Loucy (cell line): ENCODE data around the gene PLSCR1.

ENCODE experiments used
- H2AFZ ChIP-seq: fragments of 200-600 bp; sonication (generic); 2 replicates; pipeline ENCODE4 v1.6.0; 2016; ENCODE audit warnings: antibody characterized with exemption, mild to moderate bottlenecking, low read length, moderate library complexity
- H3F3A ChIP-seq: fragments of 200-600 bp; 2 replicates; pipeline ENCODE4 v1.6.0; 2016; ENCODE audit warnings: antibody characterized with exemption, low read depth, mild to moderate bottlenecking
- H3K27me3 ChIP-seq: fragments of 200-600 bp; sonication (generic); 2 replicates; pipeline ENCODE4 v1.6.1; 2014; ENCODE audit warnings: low read length, mild to moderate bottlenecking; ENCODE audit not compliant: insufficient read depth, poor library complexity, severe bottlenecking
- H3K36me3 ChIP-seq: fragments of 200-600 bp; sonication (generic); 2 replicates; pipeline ENCODE4 v1.6.1; 2016; ENCODE audit warnings: low read length; ENCODE audit not compliant: insufficient read depth
- H3K4me1 ChIP-seq: fragments of 200-600 bp; sonication (generic); 2 replicates; pipeline ENCODE4 v1.5.1; 2014; ENCODE audit warnings: low read length, mild to moderate bottlenecking; ENCODE audit not compliant: insufficient read depth, poor library complexity, severe bottlenecking
- H3K4me2 ChIP-seq: fragments of 200-600 bp; sonication (generic); 2 replicates; pipeline ENCODE4 v1.6.0; 2014; ENCODE audit warnings: antibody characterized with exemption, low read length, low read depth, mild to moderate bottlenecking; ENCODE audit not compliant: poor library complexity, severe bottlenecking
- H3K4me3 ChIP-seq: fragments of 200-600 bp; sonication (generic); 2 replicates; pipeline ENCODE4 v1.5.1; 2014; ENCODE audit warnings: low read length, mild to moderate bottlenecking, mixed read lengths; ENCODE audit not compliant: poor library complexity, severe bottlenecking
- H3K79me2 ChIP-seq: fragments of 200-600 bp; sonication (generic); 2 replicates; pipeline ENCODE4 v1.6.1; 2014; ENCODE audit warnings: low read length; ENCODE audit not compliant: insufficient read depth
- H3K9ac ChIP-seq: fragments of 200-600 bp; sonication (generic); 2 replicates; pipeline ENCODE4 v1.6.0; 2014; ENCODE audit warnings: mild to moderate bottlenecking, low read depth, low read length, moderate library complexity; ENCODE audit not compliant: poor library complexity, severe bottlenecking
- H3K9me2 ChIP-seq: fragments of 200-600 bp; sonication (generic); replicated peaks from 2 replicates; pipeline ENCODE4 v1.6.1; 2016; ENCODE audit warnings: low read depth, low read length, mixed read lengths
- H3K9me3 ChIP-seq: fragments of 200-600 bp; sonication (generic); 2 replicates; pipeline ENCODE4 v1.6.1; 2014; ENCODE audit warnings: mild to moderate bottlenecking, antibody characterized with exemption, low read length, low read depth; ENCODE audit not compliant: insufficient read depth
- H4K20me1 ChIP-seq: fragments of 200-600 bp; sonication (generic); 2 replicates; pipeline ENCODE4 v1.6.0; 2014; ENCODE audit warnings: antibody characterized with exemption, low read length, mild to moderate bottlenecking; ENCODE audit not compliant: insufficient read depth, poor library complexity, severe bottlenecking
- EZH2phosphoT487 ChIP-seq: fragments of 200-600 bp; IDR thresholded peaks from 2 replicates; pipeline ENCODE4 v1.6.1; 2018; ENCODE audit warnings: antibody characterized with exemption, mild to moderate bottlenecking, moderate library complexity, borderline replicate concordance
- TF ChIP-seq, protein P1 (sequence below): fragments of 200-600 bp; sonication (generic); conservative IDR thresholded peaks from 2 replicates; pipeline ENCODE4 v1.5.1; 2014; ENCODE audit warnings: mild to moderate bottlenecking, antibody characterized with exemption, low read length

Gene PLSCR1

DNA sequence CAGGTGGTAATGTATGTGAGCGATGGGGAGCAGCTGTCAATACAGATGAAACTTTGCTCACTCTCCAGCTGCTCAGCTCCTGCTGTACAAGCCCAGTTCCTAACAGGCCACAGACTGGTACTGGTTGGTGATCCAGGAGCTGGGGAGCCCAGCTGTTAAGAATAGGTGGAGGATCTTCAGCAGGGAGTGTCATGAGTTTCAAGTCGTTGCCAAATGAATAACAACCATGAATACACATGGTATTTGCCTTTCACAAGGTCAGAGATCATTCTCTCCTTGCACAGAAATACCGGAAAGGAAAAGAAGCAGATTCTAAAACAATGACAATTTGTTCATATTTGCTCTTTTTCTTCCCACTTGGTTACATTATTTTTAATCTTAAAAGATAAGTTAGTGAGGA, 5.1 kb downstream of the PLSCR1 start:
- Histone ChIP-seq H2AFZ (no peak overlapping the region), H4K20me1 (peaks cover 60% of the 10 kb centered on the region), H3K9ac (no peak overlapping the region), H3F3A (no peaks in the 10 kb centered on the region), H3K36me3 (no peaks in the 10 kb centered on the region), H3K79me2 (peaks cover 74% of the 10 kb centered on the region), H3K4me3 (no peak overlapping the region), H3K9me2 (no peaks in the 10 kb centered on the region), H3K9me3 (no peaks in the 10 kb centered on the region), H3K27me3 (no peaks in the 10 kb centered on the region), H3K4me1 (peaks cover 54% of the 10 kb centered on the region), H3K4me2 (peak overlapping the region; percentile 91)
- TF ChIP-seq, protein P1, sequence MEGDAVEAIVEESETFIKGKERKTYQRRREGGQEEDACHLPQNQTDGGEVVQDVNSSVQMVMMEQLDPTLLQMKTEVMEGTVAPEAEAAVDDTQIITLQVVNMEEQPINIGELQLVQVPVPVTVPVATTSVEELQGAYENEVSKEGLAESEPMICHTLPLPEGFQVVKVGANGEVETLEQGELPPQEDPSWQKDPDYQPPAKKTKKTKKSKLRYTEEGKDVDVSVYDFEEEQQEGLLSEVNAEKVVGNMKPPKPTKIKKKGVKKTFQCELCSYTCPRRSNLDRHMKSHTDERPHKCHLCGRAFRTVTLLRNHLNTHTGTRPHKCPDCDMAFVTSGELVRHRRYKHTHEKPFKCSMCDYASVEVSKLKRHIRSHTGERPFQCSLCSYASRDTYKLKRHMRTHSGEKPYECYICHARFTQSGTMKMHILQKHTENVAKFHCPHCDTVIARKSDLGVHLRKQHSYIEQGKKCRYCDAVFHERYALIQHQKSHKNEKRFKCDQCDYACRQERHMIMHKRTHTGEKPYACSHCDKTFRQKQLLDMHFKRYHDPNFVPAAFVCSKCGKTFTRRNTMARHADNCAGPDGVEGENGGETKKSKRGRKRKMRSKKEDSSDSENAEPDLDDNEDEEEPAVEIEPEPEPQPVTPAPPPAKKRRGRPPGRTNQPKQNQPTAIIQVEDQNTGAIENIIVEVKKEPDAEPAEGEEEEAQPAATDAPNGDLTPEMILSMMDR, result no peak
- TF ChIP-seq EZH2phosphoT487, result no peak

DNA sequence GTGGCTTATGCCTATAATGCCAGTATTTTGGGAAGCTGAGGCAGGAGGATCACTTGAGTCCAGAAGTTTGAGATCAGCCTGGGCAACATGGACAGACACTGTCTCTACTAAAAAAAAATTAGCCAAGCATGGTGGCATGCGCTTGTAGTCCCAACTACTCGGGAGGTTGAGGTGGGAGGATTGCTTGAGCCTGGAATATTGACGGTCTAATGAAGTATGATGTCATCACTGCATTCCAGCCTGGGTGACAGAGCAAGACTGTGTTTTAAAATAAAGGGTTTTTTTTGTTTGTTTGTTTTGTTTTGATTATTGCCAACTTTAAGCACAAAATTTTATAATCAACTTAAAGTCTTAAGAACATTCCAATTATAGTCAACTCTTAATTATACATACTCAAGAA, 6.8 kb downstream of the PLSCR1 start:
- Histone ChIP-seq H3F3A (no peaks in the 10 kb centered on the region), H3K4me1 (peaks cover 47% of the 10 kb centered on the region), H3K36me3 (peaks cover 5% of the 10 kb centered on the region; the same call in 1 of the 2 replicates), H2AFZ (no peak overlapping the region), H3K4me3 (no peak overlapping the region), H3K79me2 (peaks cover 57% of the 10 kb centered on the region), H3K9me2 (no peaks in the 10 kb centered on the region), H3K9me3 (no peaks in the 10 kb centered on the region), H3K9ac (no peak overlapping the region), H3K27me3 (no peaks in the 10 kb centered on the region), H3K4me2 (peak overlapping the region; percentile 62), H4K20me1 (peaks cover 46% of the 10 kb centered on the region)
- TF ChIP-seq EZH2phosphoT487, result no peak
- TF ChIP-seq, protein P1, result no peak

DNA sequence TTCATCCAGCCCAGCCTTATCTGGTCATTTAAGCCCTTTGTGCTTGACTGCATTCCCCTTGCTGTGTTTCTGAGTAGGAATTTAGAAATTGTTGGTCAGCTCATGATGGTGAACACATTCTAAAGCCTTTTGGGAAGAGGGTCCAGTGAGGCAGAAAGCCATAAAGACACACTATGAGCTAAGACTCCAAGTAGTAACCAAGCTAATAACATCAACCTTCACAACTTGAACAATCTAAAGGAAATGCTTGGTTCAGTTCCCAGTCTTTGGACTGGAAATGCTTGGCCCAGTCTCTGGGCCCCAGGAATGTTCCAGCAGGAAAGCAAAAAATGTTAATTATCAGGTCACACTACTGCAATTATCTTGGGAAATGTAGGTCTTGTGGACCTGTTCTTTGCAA, 7.7 kb downstream of the PLSCR1 start:
- peak overlapping the region; percentile 17 for H3K4me3 ChIP-seq
- H3K9ac ChIP-seq, result no peak overlapping the region
- H3K27me3 ChIP-seq, result no peaks in the 10 kb centered on the region
- H2AFZ ChIP-seq, result no peak overlapping the region
- peaks cover 48% of the 10 kb centered on the region for H3K79me2 ChIP-seq
- no peaks in the 10 kb centered on the region for H3F3A ChIP-seq
- TF ChIP-seq, protein P1, result no peak
- no peak for TF ChIP-seq EZH2phosphoT487
- H4K20me1 ChIP-seq, result peaks cover 36% of the 10 kb centered on the region
- peak overlapping the region; percentile 62 for H3K4me2 ChIP-seq
- no peaks in the 10 kb centered on the region for H3K9me3 ChIP-seq
- H3K9me2 ChIP-seq, result no peaks in the 10 kb centered on the region
- H3K4me1 ChIP-seq, result peaks cover 38% of the 10 kb centered on the region
- H3K36me3 ChIP-seq, result peaks cover 11% of the 10 kb centered on the region; the same call in 1 of the 2 replicates
